ENCODE measurements around the gene MACROD1. TPM values are rescaled to one million over a fixed set of nuclear protein-coding genes. Genes with fewer than 3 reads are reported as not detected.

Gene MACROD1
- total and polyA plus RNA-seq, 2 of the 13 experiments (the other 11 are each of a cell fraction or from before 2014, with no cell fraction given), result 23.1 to 34.5 TPM

DNA sequence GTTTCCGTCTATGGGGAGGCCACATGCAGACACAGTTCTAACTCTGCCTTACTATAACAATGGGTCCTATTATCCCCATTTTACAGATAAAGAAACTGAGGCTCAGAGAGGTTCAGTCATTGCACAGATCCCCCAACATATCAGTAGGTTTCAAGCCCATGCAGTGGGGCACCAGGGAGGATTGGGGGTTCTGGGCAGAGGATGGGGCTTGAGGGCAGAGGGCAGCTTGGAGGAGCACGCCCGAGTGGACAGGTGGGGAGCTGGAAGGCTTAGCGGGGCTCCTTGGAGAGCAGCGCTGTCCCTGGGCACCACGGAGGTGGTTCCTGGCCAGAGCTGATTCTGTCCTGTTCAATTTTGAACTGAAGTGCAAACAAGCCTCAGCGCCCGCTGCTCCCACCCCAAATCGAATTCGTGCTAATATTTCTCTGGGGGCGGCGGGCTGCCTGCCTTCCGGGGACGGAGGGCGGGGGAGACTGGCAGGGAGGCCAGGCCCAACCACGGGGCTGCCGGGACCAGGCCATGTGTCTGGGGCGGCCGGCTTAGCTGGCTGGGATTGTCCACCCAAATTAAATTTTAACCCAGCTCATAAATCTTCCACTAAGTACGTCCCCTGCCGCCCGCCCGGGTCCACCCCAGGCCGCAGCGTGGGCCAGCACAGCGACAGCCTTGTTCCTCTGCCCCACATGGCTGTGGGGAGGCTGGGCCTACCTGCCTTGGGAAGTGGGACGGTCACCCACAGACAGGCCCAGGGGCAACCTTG, 80.8 kb downstream of the MACROD1 start (continued):
- TF ChIP-seq ZFP41 (CRISPR knock-in tag; IDR thresholded peaks at IDR 0.05; ENCODE audit: borderline replicate concordance) (no peak), MTF1 (CRISPR knock-in tag; IDR thresholded peaks at IDR 0.05) (no peak), SNAPC2 (CRISPR knock-in tag; IDR thresholded peaks at IDR 0.05) (no peak), SCMH1 (CRISPR knock-in tag; IDR thresholded peaks at IDR 0.05; ENCODE audit: borderline replicate concordance) (no peak), PAF1 (CRISPR knock-in tag; IDR thresholded peaks at IDR 0.05) (no peak), ELF3 (CRISPR knock-in tag; IDR thresholded peaks at IDR 0.05) (no peak), SIX1 (CRISPR knock-in tag; IDR thresholded peaks at IDR 0.05; ENCODE audit: borderline replicate concordance) (no peak), TBX3 (IDR thresholded peaks at IDR 0.05; ENCODE audit: borderline replicate concordance) (no peak), TBX2 (CRISPR knock-in tag; IDR thresholded peaks at IDR 0.05; ENCODE audit: borderline replicate concordance) (peak; percentile 59), TMF1 (CRISPR knock-in tag; IDR thresholded peaks at IDR 0.05; ENCODE audit: low read depth) (peak; percentile 38; the same call in 1 of the 2 replicates), TAF15 (IDR thresholded peaks at IDR 0.05; ENCODE audit: low read depth, low read length, poor library complexity, severe bottlenecking) (peak; percentile 50), ZNF768 (CRISPR knock-in tag; IDR thresholded peaks at IDR 0.05) (no peak), ZNF629 (CRISPR knock-in tag; conservative IDR thresholded peaks at IDR 0.05) (peak; percentile 96), ADNP (CRISPR knock-in tag; IDR thresholded peaks at IDR 0.05) (0 out of 2 replicates have a peak, but pooled peaks have one; percentile 73), KMT2B (CRISPR knock-in tag; IDR thresholded peaks at IDR 0.05) (no peak), ZNF282 (IDR thresholded peaks at IDR 0.05; ENCODE audit: partially characterized antibody) (no peak), ZNF672 (CRISPR knock-in tag; IDR thresholded peaks at IDR 0.05) (no peak), SNRNP70 (IDR thresholded peaks at IDR 0.05; ENCODE audit: low read depth, low read length) (no peak), MAZ (IDR thresholded peaks at IDR 0.05; ENCODE audit: borderline replicate concordance, low read depth, low read length) (no peak), MAZ (CRISPR knock-in tag; IDR thresholded peaks at IDR 0.05; ENCODE audit: low read depth) (peak; percentile 23; the same call in 1 of the 2 replicates), SAP130 (CRISPR knock-in tag; IDR thresholded peaks at IDR 0.05; ENCODE audit: low read depth) (peak; percentile 66), MATR3 (CRISPR knock-in tag; IDR thresholded peaks at IDR 0.05) (no peak), ZNF720 (CRISPR knock-in tag; IDR thresholded peaks at IDR 0.05) (no peak), ZNF343 (CRISPR knock-in tag; IDR thresholded peaks at IDR 0.05) (no peak), ZNF644 (CRISPR knock-in tag; IDR thresholded peaks at IDR 0.05; ENCODE audit: low read depth) (no peak), ZNF12 (CRISPR knock-in tag; IDR thresholded peaks at IDR 0.05) (0 out of 2 replicates have a peak, but pooled peaks have one; percentile 25), KAT2B (IDR thresholded peaks at IDR 0.05; ENCODE audit: borderline replicate concordance, low read depth, low read length) (no peak)
- TF ChIP-seq, protein P1, sequence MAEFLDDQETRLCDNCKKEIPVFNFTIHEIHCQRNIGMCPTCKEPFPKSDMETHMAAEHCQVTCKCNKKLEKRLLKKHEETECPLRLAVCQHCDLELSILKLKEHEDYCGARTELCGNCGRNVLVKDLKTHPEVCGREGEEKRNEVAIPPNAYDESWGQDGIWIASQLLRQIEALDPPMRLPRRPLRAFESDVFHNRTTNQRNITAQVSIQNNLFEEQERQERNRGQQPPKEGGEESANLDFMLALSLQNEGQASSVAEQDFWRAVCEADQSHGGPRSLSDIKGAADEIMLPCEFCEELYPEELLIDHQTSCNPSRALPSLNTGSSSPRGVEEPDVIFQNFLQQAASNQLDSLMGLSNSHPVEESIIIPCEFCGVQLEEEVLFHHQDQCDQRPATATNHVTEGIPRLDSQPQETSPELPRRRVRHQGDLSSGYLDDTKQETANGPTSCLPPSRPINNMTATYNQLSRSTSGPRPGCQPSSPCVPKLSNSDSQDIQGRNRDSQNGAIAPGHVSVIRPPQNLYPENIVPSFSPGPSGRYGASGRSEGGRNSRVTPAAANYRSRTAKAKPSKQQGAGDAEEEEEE (CRISPR knock-in tag; IDR thresholded peaks at IDR 0.05; ENCODE audit: borderline replicate concordance), result no peak
- TF ChIP-seq, protein P2, sequence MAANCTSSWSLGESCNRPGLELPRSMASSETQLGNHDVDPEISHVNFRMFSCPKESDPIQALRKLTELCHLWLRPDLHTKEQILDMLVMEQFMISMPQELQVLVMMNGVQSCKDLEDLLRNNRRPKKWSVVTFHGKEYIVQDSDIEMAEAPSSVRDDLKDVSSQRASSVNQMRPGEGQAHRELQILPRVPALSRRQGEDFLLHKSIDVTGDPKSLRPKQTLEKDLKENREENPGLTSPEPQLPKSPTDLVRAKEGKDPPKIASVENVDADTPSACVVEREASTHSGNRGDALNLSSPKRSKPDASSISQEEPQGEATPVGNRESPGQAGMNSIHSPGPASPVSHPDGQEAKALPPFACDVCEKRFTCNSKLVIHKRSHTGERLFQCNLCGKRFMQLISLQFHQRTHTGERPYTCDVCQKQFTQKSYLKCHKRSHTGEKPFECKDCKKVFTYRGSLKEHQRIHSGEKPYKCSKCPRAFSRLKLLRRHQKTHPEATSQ (CRISPR knock-in tag; IDR thresholded peaks at IDR 0.05; ENCODE audit: borderline replicate concordance), result 0 out of 2 replicates have a peak, but pooled peaks have one; percentile 20
- TF ChIP-seq, protein P3, sequence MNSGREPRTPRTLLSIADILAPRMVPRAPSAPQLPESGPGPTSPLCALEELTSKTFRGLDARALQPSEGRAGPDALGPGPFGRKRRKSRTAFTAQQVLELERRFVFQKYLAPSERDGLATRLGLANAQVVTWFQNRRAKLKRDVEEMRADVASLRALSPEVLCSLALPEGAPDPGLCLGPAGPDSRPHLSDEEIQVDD (CRISPR knock-in tag; IDR thresholded peaks at IDR 0.05; ENCODE audit: borderline replicate concordance), result no peak

Data from HepG2 (cell line).